Muscle layer of colon (tissue), 2 donors: Measurements from ENCODE around the gene IGSF22.

Experiments used
- H3K27ac ChIP-seq: one replicate; pipeline ENCODE4 v1.7.0; 2013; ENCODE audit warnings: low read depth, mild to moderate bottlenecking, low read length, moderate library complexity
- H3K27me3 ChIP-seq, 2 donors: one replicate each; pipeline ENCODE4 v1.7.0; 2013; ENCODE audit warnings: low read length in 2 of 2, mild to moderate bottlenecking in 2 of 2; ENCODE audit not compliant: insufficient read depth in 2 of 2, control insufficient read depth in 1 of 2
- H3K36me3 ChIP-seq: one replicate; pipeline ENCODE4 v1.7.0; 2013; ENCODE audit warnings: mild to moderate bottlenecking, low read length; ENCODE audit not compliant: insufficient read depth
- H3K4me1 ChIP-seq: one replicate; pipeline ENCODE4 v1.7.0; 2013; ENCODE audit warnings: mild to moderate bottlenecking, low read length; ENCODE audit not compliant: insufficient read depth
- H3K4me3 ChIP-seq, 2 donors: one replicate each; pipeline ENCODE4 v1.7.0; 2013; ENCODE audit warnings: low read length in 2 of 2, low read depth in 1 of 2, mild to moderate bottlenecking in 1 of 2, moderate library complexity in 1 of 2
- H3K9ac ChIP-seq: one replicate; pipeline ENCODE4 v1.7.0; 2013; ENCODE audit warnings: low read length
- H3K9me3 ChIP-seq: one replicate; pipeline ENCODE4 v1.7.0; 2013; ENCODE audit warnings: mild to moderate bottlenecking, low read length
- donor health status: abdominal sarcoma.
- donor health status: Adenocarcinoma of cecum.

The IGSF22 gene

DNA sequence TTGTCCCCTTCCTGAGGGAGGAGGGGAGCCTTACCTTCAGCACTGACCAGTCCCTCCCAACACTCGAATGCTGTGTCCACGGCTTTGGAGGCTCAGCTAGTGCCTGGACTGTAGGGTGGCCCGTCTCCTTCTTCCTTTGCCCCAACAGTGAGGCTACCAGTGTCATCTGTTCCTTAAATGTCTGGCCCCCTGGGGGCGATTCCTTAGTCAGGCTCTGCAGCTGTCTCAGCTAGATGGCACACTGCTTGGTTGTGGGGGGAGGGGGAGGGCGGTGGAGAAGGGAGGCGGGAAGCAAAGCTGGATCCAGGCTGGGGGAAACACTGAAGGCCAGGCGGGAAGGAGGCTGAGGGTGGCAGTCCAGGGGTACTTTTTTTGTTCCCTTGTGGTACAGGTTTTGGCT is at the start of gene IGSF22:
Gene IGSF22, minus strand, starts transcription at position 149 of the 400 bp plus-strand sequence. CDS start 1,952 bp downstream, outside the sequence.
- H3K36me3 ChIP-seq, result no peaks in the 10 kb centered on the region
- H3K4me3 ChIP-seq, result no peak within 1 kb of the TSS
- H3K4me1 ChIP-seq, result peaks cover 14% of the 10 kb centered on the region
- no peaks in the 10 kb centered on the region for H3K27me3 ChIP-seq
- no peak within 1 kb of the TSS for H3K27ac ChIP-seq
- H3K9ac ChIP-seq, result no peak within 1 kb of the TSS
- H3K9me3 ChIP-seq, result no peaks in the 10 kb centered on the region

DNA sequence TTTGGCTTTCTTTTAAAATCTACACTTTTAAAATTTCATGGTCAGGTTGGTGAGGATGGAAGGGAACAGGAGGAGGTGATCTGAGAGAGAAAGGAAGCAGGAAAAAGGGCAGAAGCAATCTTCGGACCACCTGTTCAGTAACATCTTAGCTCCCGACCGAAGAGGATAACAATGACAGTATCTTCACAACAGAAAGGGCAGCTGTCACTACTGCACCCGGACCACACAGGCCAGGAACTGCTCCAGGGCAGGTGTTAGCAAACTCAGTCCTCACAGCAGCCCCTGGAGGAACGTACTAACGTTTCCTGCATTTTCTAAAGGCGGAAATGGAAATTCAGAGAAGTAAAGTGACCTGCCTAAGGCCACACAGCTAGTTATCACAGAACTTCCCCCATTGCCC is 48.8 kb upstream of the IGSF22 start:
- Histone ChIP-seq H3K27ac (no peak overlapping the region), H3K27me3 (no peaks in the 10 kb centered on the region), H3K4me1 (no peaks in the 10 kb centered on the region), H3K36me3 (no peaks in the 10 kb centered on the region), H3K9ac (no peak overlapping the region), H3K4me3 (no peak overlapping the region), H3K9me3 (no peaks in the 10 kb centered on the region)

DNA sequence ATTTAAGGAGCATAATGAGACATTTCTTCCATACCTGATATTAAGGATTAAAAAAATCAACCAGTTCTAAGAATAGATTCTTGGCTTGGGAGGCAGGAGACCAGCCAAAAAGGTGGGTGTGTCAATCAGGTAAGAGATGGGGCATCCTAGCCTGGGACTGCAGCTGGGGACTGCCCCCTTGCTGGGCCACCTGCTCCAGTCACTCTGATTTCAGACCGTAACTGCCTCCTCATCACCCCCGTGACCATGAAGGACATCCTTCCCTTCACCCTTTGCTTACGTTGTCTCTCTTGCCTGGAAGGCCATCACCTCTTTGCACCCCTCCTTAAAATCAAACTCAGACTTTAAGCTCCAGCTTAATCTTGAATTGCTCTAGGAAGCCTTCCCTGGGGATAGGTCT is 47.7 kb upstream of the IGSF22 start:
- H3K36me3 ChIP-seq, result no peaks in the 10 kb centered on the region
- no peak overlapping the region for H3K9ac ChIP-seq

DNA sequence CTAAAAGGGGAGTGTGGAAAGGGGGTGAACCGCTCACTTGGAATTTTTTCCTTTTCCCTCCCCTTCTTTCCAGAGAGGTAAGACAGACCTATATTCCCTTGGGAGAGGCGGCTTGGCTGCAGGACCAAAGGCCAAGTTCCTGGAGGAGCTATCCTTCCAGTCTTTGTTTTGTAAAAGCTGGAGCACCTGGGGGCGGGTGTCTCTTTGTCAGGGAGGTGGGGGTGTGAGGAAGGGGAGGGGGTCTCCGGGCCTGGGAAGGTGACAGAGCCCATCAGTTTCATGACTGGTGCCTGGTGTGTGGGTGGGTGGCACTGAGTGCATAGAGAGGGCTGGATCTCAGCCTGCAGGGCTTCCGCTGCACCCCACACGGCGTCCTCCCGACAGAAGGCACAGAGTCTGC is 47.1 kb upstream of the IGSF22 start:
- no peak overlapping the region for H3K9ac ChIP-seq
- no peak overlapping the region for H3K4me3 ChIP-seq

More for the DNA sequence above, 47.7 kb upstream of the IGSF22 start:
- H3K27ac ChIP-seq, result no peak overlapping the region
- no peaks in the 10 kb centered on the region for H3K9me3 ChIP-seq
- H3K4me1 ChIP-seq, result no peaks in the 10 kb centered on the region
- no peak overlapping the region for H3K4me3 ChIP-seq
- no peaks in the 10 kb centered on the region for H3K27me3 ChIP-seq

DNA sequence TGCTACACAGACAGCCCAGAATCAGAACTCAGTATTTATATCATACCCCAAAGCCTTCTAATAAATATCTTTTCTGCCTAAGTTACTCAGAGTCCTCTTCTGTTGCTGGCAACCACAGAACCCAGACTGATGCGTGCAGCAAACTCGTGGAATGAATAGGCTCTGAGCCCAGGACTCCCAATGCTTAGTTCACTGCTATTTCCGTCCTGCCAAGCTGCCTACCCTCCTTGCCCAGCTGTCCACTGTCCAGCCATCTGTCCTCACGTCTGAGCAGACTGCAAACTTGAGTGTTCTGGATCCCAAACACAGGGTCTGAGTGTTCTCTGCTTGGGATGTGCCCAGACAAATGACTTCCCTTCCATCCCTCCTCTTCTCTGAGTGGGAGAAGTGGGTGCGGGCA is 46.2 kb upstream of the IGSF22 start:
- Histone ChIP-seq H3K27ac (no peak overlapping the region), H3K9me3 (no peaks in the 10 kb centered on the region), H3K4me1 (no peaks in the 10 kb centered on the region), H3K27me3 (no peaks in the 10 kb centered on the region), H3K36me3 (no peaks in the 10 kb centered on the region), H3K9ac (no peak overlapping the region), H3K4me3 (no peak overlapping the region)

More for the DNA sequence above, 47.1 kb upstream of the IGSF22 start:
- H3K9me3 ChIP-seq, result no peaks in the 10 kb centered on the region
- no peak overlapping the region for H3K27ac ChIP-seq
- H3K36me3 ChIP-seq, result no peaks in the 10 kb centered on the region
- no peaks in the 10 kb centered on the region for H3K4me1 ChIP-seq
- no peaks in the 10 kb centered on the region for H3K27me3 ChIP-seq

DNA sequence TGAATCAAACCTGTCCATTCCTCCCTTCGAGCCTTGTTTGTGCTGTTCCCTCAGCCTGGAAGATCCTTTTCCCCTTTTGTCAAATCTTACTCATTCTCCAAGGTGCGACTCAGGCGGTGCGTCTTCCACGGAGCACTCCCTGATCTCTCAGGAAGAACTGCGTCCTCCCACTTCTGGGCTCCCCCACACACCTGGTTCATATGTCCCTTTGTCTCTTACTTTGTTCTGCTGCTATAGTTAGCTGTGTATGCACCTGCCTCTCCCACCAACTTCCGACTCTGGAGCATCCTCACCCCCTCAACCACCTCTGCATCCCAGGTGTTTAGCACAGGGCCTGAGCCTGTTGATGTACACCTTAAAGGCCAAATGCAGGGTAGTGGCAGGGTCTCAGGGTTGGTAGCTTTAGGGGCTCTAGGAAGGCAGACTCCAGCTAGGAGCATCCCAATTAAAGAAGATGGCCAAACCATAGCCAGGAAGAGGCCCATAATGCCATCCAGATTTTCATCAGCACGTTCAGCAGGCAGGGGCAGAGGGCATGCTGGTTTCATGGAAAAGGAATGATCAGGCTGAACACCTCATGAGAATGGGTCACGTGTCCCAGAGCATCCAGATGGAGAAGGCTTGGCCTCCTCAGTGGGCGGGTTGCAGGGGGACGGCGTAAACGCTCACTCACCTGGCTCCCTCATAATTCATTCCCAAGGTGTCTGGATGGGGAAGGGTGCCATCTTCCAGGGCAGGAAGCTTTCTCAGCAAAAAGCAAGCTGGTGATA is 45.5 kb upstream of the IGSF22 start:
- Histone ChIP-seq H3K4me1 (no peaks in the 10 kb centered on the region), H3K4me3 (no peak overlapping the region), H3K27me3 (no peaks in the 10 kb centered on the region), H3K36me3 (no peaks in the 10 kb centered on the region), H3K9me3 (no peaks in the 10 kb centered on the region), H3K27ac (no peak overlapping the region), H3K9ac (no peak overlapping the region)

DNA sequence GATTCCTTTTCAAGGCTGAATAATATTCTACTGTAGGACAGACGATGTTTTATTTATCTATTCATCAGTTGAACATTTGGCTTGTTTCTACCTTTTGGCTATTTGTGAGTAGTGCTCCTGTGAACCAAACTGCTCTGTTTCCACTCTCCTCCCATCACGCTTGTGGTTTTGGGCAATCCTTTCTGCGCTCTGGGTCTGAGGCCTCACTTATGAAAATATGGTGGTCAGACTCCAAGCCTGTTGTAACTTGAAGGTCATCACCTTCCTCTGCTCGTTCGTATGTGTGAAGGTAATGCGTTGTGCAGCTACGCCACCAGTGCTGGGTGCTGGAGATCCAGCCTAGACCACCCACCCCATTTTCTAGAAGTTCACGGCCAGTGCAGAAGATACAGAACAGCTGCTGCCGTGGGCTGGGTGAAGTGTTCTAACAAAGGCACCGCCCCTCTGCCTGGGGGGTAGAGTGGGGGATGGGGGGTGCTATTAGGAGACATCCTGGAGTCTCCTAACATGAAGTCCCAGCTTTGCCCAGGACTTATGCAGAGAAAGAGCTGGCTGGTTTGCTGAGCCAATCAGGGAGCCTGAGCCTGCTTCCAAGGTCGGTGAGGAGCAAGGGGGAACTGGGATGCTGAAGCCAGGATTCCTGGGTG is 44.6 kb upstream of the IGSF22 start:
- Histone ChIP-seq H3K36me3 (no peaks in the 10 kb centered on the region), H3K27ac (no peak overlapping the region), H3K27me3 (no peaks in the 10 kb centered on the region), H3K9ac (no peak overlapping the region), H3K4me3 (no peak overlapping the region), H3K9me3 (no peaks in the 10 kb centered on the region), H3K4me1 (no peaks in the 10 kb centered on the region)

DNA sequence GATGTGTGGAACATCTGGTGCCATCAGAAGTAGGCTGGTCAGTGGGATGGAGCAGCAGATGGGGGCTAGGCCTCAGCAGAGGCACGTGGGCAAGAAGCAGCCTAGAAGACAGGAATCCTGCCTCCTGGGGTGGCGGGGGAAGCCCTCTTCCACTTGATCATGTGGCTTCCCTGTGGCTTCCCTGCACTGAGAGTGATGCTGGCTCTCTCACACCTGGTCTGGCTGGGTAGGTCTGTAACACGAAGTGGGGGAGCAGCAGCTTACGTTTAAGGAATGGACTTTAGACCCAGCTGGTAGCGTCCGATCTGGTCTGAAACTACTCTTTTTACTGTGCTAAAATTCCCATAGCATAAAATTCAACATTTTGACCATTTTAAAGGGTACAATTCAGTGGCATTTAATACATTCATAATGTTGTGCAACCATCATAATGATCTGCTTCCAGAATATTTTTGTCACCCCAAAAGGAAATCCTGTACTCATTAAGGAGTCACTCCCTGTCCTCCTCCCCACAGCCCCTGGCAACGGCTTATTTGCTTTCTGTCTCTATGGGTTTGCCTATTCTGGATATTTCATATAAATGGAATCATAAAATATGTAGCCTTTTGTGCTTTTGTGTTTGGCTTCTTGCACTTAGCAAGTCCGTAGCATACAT is 43.9 kb upstream of the IGSF22 start:
- no peaks in the 10 kb centered on the region for H3K27me3 ChIP-seq
- H3K9me3 ChIP-seq, result no peaks in the 10 kb centered on the region
- no peak overlapping the region for H3K27ac ChIP-seq

DNA sequence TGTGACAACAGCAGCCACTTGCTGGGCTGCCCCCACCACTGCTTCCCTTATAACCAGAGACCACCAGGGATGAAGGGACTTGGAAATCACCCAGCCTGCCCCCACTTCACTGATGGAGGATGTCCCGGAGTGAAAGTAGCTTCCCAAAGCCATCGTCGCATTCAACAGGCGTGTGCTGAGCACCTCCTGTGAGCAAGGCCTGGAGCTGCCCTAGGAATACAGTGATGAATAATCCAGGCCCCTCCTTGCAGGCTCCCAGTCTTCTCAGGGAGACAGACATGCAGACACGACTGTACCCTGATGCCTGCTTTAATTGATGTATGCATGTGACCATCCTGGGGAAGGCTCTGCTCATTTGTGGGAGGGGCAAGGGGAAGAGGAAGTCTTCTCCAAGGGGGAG is 43.0 kb upstream of the IGSF22 start:
- Histone ChIP-seq H3K27ac (no peak overlapping the region), H3K9me3 (no peaks in the 10 kb centered on the region), H3K36me3 (no peaks in the 10 kb centered on the region), H3K9ac (no peak overlapping the region), H3K4me1 (no peaks in the 10 kb centered on the region), H3K4me3 (no peak overlapping the region), H3K27me3 (no peaks in the 10 kb centered on the region)

More for the DNA sequence above, 43.9 kb upstream of the IGSF22 start:
- Histone ChIP-seq H3K4me3 (no peak overlapping the region), H3K4me1 (no peaks in the 10 kb centered on the region), H3K9ac (no peak overlapping the region), H3K36me3 (no peaks in the 10 kb centered on the region)

DNA sequence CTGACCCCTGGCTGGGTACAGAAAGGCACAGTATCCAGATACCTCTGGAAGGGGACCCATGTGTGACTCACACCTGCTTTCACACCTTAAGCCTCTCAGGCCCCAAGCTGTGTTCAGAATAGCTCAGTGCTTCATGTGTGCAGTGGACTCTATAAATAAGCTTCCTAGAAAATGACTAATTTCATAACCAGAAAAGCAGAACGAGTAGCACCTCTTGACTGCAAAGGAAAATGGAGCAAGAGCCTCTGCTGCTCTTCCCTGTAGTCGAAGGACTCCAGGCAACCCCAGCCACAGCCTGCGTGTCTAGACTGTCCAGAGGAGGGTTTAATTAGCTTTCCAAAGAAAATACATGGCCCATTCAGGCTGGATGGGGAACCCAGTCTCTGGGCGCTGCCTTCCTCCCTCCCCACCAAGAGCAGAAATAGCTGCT is 42.5 kb upstream of the IGSF22 start:
- no peak overlapping the region for H3K4me3 ChIP-seq

DNA sequence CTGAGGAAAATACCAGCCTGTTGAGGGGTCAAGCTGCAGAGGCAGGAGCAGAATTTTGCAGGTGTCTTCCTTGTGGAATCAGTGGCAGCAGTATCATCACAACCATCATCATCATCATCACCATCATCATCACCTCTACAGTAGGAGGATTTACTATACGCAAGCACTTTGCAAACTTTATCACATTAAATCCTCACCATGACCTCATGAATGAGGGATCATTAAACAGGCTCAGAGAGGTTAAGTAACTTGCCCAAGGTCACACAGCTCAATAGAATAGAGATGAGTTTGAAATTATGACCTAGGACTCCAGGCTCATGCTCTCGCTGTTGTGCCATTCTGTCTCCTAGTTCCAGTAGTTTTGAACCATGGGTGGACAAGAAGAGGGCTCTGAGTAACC is 40.0 kb upstream of the IGSF22 start:
- no peaks in the 10 kb centered on the region for H3K27me3 ChIP-seq
- H3K9me3 ChIP-seq, result no peaks in the 10 kb centered on the region
- H3K4me1 ChIP-seq, result no peaks in the 10 kb centered on the region
- H3K36me3 ChIP-seq, result no peaks in the 10 kb centered on the region
- H3K4me3 ChIP-seq, result no peak overlapping the region
- no peak overlapping the region for H3K27ac ChIP-seq
- no peak overlapping the region for H3K9ac ChIP-seq

More for the DNA sequence above, 42.5 kb upstream of the IGSF22 start:
- no peaks in the 10 kb centered on the region for H3K4me1 ChIP-seq
- no peaks in the 10 kb centered on the region for H3K36me3 ChIP-seq
- H3K27ac ChIP-seq, result no peak overlapping the region
- no peak overlapping the region for H3K9ac ChIP-seq
- no peaks in the 10 kb centered on the region for H3K27me3 ChIP-seq
- no peaks in the 10 kb centered on the region for H3K9me3 ChIP-seq
